A549 (cell line): ENCODE measurements around the gene AKAP5.

Experiments
- CEBPB ChIP-seq, 2 experiments: fragments of >200 bp in 1 of 2; sonication (Bioruptor Twin) in 1 of 2; formaldehyde crosslinking in 1 of 2; IDR thresholded peaks; 2 replicates each; pipeline ENCODE4 v1.6.1; 2012 to 2016
- HES2 ChIP-seq: fragments of >200 bp; sonication (Bioruptor Twin); formaldehyde crosslinking; IDR thresholded peaks from 2 replicates; pipeline ENCODE4 v1.6.1; 2016
- MAFK ChIP-seq: fragments of 450-650 bp; IDR thresholded peaks from 2 replicates; pipeline ENCODE4 v1.6.1; 2014; ENCODE audit not compliant: partially characterized antibody
- MAZ ChIP-seq: fragments of 150-350 bp; IDR thresholded peaks from 2 replicates; pipeline ENCODE4 v1.6.1; 2014; ENCODE audit warnings: antibody characterized with exemption, low read depth, low read length, borderline replicate concordance
- MYC ChIP-seq: IDR thresholded peaks from 2 replicates; pipeline ENCODE4 v1.6.1; 2012; ENCODE audit warnings: mild to moderate bottlenecking, inconsistent platforms, low read length, improper control_type of control experiment, borderline replicate concordance
- ZFP36 ChIP-seq: fragments of 450-650 bp; IDR thresholded peaks from 2 replicates; pipeline ENCODE4 v1.6.1; 2014; ENCODE audit warnings: borderline replicate concordance; ENCODE audit not compliant: partially characterized antibody
- TF ChIP-seq, protein P1 (sequence below): fragments of >200 bp; sonication (Bioruptor Twin); formaldehyde crosslinking; IDR thresholded peaks from 3 replicates; pipeline ENCODE4 v1.5.1; 2016
- TF ChIP-seq, protein P2 (sequence below): IDR thresholded peaks from 2 replicates; pipeline ENCODE4 v1.6.1; 2012

- TF ChIP-seq HES2, result no peak
- TF ChIP-seq, protein P1, sequence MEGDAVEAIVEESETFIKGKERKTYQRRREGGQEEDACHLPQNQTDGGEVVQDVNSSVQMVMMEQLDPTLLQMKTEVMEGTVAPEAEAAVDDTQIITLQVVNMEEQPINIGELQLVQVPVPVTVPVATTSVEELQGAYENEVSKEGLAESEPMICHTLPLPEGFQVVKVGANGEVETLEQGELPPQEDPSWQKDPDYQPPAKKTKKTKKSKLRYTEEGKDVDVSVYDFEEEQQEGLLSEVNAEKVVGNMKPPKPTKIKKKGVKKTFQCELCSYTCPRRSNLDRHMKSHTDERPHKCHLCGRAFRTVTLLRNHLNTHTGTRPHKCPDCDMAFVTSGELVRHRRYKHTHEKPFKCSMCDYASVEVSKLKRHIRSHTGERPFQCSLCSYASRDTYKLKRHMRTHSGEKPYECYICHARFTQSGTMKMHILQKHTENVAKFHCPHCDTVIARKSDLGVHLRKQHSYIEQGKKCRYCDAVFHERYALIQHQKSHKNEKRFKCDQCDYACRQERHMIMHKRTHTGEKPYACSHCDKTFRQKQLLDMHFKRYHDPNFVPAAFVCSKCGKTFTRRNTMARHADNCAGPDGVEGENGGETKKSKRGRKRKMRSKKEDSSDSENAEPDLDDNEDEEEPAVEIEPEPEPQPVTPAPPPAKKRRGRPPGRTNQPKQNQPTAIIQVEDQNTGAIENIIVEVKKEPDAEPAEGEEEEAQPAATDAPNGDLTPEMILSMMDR, result no peak
- no peak for TF ChIP-seq CEBPB (IDR thresholded peaks at IDR 0.05)
- no peak for TF ChIP-seq MYC
- TF ChIP-seq, protein P2, sequence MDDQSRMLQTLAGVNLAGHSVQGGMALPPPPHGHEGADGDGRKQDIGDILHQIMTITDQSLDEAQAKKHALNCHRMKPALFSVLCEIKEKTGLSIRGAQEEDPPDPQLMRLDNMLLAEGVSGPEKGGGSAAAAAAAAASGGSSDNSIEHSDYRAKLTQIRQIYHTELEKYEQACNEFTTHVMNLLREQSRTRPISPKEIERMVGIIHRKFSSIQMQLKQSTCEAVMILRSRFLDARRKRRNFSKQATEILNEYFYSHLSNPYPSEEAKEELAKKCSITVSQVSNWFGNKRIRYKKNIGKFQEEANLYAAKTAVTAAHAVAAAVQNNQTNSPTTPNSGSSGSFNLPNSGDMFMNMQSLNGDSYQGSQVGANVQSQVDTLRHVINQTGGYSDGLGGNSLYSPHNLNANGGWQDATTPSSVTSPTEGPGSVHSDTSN, result no peak
- TF ChIP-seq MAFK, result no peak
- no peak for TF ChIP-seq ZFP36
- TF ChIP-seq MAZ, result no peak
Measured at GRCh38 chr14:64509036-64509435, 43.7 kb downstream of the AKAP5 start.
